Right lobe of liver (tissue), 4 donors: ENCODE measurements around the gene FYTTD1.

ENCODE experiments used
- CTCF ChIP-seq, 4 donors: fragments of 200-600 bp in 3 of 4; fragments of 450-650 bp in 1 of 4; IDR thresholded peaks; one replicate each; pipeline versions ENCODE4 v1.5.1 to v1.8.0; 2016 to 2022; ENCODE audit warnings: antibody characterized with exemption in 4 of 4, mild to moderate bottlenecking in 2 of 4
- POLR2A ChIP-seq: fragments of 450-650 bp; IDR thresholded peaks from one replicate; pipeline ENCODE4 v1.6.1; 2017; ENCODE audit warnings: antibody characterized with exemption, mild to moderate bottlenecking
- donor health status: DM: no; HTN: no; CAD: no.
- donor health status: DM: no; HTN: no; CAD: no.
- donor health status: DM: no; HTN: yes; CAD: no.

DNA sequence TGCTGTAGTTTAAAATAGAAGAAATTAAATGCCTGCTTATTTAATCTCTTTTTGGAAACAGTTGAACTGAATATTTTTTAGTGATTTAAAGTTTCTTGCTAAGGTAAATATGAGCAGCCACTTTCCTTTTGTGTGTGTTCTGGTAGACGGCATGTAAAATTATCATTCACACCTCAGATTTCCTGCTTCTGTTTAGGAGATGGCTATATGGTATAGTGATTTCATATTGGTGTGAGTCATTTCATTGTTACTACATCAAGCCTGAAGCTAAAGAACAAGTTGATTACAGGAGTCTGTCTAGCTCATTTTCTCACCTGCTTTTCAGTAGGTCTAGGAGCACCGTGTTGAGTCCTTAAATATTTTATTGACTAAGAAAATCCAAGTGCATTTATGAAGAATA lies 43.6 kb downstream of the FYTTD1 start:
- TF ChIP-seq CTCF (IDR thresholded peaks at IDR 0.05) (no peak), POLR2A (no peak)
